GM18858 (cell line): ENCODE data around the gene KRT80.

Experiments
- ATAC-seq: cut with Tn5 transposase; IDR thresholded peaks from one replicate; pipeline ENCODE4 v1.9.1; 2021; ENCODE audit not compliant: unreplicated experiment

Gene KRT80

GRCh38 chr12:52141875-52142274, 49.9 kb downstream of the KRT80 start:
- ATAC-seq: no peak

DNA sequence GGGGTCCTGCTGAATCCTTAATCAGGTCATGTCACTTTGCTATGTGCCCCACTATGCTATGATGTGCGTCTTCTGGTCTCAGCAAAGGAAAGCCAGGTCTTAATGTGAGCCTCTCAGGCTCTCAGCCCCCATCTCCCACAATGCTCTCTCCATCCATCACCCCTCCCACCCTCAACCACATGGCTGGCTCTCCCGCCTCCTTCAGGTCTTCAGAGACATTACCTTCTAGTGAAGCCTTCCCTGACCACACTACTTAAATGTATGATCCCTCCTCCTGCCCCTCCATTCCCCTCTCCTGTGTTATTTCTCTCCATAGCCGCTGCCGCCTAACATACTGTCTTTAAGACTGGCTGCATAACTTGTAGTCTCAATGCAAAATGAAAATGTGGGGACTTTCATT, 50.5 kb downstream of the KRT80 start:
- ATAC-seq: no peak

DNA sequence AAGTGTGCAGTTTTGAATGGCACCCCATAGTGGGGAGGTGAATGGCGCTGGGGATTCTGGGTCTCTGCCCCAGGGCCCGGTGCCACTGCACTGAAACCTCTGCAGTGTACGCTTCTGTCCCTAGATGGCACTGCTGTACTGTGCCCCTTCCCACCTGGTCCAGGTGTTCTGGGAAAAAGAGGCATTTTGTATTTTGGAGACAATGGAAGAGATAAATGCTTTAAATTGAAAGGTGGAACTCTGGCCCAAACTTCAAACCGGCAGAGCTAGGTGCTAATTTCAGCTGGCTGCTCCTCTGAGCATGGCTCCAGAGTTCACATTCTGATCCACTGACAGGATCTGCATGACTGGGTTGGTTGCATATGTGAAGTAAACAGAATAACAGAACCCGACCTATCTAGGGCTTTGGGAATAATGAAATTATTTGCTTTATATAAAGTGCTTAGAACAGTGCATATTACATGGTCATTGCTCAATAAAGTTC, 52.2 kb downstream of the KRT80 start:
- ATAC-seq: no peak

- no peak for ATAC-seq
These were observed 52.7 kb downstream of the KRT80 start for GRCh38 chr12:52139147-52139546.

GRCh38 chr12:52137746-52138145, 54.1 kb downstream of the KRT80 start:
- ATAC-seq: no peak

GRCh38 chr12:52132754-52133161, 59.1 kb downstream of the KRT80 start:
- ATAC-seq: no peak

- no peak for ATAC-seq
These were observed 61.1 kb downstream of the KRT80 start for GRCh38 chr12:52130711-52131110.

DNA sequence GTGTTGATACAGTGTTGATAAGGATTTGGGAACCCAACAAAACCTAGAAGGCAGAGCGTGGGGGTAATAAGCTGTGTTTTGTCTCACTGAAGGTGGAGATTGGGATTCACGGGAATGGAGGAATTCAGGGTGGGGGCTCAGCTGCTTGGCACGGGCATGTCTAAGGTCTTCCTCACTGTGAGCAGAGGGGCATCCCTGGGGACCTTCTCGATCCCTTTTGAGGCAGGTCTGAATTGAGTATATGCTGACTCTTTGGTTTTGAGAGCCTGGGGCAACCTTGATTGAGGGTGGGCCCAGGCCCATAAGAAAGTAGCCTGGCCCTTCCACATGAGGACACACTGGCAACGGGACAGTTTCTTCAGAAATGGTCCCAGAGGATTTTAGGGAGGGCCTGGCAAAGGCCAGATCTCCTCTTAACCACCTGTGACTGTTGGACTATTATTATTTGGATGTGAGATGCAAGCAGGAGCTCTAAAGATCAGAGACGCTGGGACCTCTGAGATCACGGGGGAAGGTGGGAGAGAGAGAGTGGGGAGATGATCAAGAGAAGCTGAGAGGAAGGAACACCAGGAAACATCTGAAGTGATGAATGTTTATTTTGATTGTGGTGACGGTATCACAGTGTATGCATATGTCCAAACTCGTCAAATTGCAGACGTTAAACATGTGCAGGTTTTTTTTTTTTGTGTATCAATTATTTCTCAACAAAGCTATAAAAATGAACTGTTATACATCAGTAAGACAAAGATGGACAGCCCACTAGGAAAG, 63.9 kb downstream of the KRT80 start:
- ATAC-seq: no peak

DNA sequence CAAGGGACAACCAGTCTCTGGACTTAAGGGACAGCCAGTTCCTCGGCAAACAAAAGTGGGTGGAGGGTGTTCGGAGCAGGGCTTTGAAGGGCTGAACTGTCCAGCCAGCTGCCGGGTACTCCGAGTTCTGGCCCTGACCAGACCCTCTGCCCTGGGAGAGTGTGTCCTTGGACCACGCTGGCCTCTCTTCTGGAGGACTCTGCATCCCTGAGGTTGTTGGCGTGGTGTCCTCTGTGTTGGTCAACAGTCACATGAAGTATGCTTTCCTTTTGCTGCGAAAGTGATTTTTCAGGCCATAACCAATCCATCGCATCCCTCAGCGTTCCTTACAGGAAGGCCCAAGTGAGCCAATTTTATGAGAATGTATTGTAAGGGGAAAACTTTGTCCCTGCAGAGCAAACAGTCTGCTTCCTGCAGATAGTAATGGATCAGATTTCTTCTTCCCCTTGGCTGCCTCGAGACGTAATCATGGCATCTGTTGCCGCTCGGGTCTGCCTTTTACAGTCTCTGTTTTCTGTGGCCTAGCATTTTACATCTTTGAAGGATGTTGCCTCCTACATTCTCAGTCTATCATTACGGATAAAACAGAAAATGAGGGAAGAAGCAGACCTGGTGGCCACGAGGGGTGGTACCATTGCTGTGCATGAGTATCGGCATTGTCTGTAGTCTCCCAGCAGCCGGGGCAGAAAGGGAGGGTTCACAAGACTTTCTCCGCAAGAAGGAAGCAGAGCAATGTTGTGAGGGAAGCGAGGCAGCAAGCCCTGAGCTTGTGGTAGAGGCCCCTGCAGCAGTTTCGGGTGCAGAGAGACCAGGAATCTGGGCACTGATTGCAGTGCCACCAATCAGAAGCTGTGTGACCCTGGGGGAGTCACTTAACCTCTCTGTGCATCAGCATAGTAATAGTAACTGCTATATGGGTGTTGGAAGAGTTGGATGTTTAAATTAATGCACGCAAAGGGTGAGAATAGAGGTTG, 64.9 kb downstream of the KRT80 start:
- no peak for ATAC-seq

- ATAC-seq: no peak
These were observed 65.7 kb downstream of the KRT80 start for GRCh38 chr12:52126050-52126604.

GRCh38 chr12:52125476-52125900, 66.3 kb downstream of the KRT80 start:
- no peak for ATAC-seq

DNA sequence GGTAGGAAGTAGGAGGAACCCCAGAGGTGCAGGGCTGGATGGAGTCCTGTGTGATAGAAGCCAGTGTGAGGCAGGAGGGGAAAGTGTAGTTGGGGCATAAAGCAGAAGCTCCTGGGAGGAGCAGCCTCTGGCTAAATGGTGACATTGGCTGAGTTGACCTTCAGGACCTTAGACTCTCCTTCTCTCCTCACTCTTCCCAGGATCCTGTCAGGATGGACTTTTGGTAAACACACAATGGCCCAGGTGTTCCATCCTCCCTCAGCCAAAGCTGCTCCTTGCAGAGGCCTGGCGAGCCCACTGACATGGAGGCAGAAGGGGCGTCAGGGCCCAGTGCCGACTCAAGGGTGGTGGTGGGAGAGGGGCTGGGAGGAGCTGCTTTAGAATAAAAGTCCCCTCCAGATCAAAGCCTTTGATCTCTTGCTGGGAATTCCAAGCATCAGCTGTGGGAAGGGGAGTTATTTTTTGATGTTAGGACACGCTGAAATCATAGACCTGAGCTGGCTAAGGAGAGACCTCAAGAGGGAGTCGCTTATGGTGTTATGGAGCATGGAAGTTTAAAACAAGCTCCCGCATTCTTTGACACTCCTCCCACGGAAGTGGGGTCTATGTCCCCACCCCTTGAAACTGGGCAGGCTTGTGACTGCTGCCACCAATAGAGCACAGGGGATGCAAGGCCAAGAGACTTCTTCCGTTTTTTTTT, 68.2 kb downstream of the KRT80 start:
- ATAC-seq: no peak

DNA sequence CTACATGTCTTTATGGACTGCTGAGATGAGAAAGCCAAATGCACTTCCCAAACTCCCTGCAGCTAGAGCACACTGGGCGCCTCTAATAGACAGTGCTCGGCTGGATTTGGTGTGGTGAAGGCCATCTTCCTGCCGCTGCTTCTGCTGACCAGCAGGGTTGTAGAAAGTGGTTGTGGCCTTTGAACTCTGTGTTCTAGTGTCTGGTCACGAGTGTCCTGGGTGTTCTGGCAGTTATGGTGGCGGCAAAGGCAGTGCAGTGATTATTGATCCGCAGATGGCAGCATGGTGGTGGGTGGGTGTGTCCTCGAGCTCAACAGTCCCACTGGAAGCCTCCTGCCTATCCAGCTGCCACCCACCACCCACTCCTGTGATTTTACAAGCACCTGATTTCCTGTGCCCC, 68.9 kb downstream of the KRT80 start:
- no peak for ATAC-seq

- ATAC-seq: no peak
These were observed 69.3 kb downstream of the KRT80 start for GRCh38 chr12:52122540-52122871.

- ATAC-seq: no peak
These were observed 69.8 kb downstream of the KRT80 start for GRCh38 chr12:52121824-52122539.

DNA sequence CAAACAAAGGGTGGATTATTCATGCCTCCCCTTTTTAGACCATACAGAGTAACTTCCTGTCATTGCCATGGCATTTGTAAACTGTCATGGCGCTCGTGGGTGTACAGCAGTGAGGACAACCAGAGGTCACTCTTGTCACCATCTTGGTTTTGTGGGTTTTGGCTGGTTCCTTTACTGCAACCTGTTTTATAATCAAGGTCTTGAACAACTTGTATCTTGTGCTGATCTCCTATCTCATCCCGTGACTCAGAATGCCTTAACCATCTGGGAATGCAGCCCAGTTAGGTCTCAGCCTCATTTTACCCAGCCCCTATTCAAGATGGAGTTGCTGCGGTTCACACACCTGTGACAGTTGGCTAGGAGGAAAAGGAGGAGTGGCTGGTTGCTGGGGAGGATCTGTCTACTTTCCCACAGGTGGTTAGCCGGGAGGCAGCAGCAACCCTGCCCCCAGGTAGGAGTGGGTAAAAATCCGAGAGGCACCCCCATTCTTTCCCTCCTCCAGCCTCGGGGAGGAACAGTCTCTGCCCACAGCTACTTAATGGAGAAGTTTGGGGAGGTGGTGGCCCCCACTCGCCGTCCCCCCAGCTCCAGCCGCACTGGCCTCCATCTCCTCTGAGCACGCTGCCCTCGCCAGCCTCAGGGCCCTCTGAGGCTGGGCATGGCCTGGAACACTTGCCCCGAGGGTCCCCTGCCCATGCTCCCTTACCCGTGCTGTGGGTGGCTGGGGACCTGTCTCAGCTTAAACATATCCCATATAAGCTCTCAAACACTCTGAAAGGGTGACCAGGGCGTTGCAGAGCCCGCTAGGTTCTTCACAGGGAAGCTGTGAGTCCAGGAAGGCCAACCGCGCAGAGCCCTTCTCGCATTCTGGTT, 70.6 kb downstream of the KRT80 start:
- no peak for ATAC-seq

DNA sequence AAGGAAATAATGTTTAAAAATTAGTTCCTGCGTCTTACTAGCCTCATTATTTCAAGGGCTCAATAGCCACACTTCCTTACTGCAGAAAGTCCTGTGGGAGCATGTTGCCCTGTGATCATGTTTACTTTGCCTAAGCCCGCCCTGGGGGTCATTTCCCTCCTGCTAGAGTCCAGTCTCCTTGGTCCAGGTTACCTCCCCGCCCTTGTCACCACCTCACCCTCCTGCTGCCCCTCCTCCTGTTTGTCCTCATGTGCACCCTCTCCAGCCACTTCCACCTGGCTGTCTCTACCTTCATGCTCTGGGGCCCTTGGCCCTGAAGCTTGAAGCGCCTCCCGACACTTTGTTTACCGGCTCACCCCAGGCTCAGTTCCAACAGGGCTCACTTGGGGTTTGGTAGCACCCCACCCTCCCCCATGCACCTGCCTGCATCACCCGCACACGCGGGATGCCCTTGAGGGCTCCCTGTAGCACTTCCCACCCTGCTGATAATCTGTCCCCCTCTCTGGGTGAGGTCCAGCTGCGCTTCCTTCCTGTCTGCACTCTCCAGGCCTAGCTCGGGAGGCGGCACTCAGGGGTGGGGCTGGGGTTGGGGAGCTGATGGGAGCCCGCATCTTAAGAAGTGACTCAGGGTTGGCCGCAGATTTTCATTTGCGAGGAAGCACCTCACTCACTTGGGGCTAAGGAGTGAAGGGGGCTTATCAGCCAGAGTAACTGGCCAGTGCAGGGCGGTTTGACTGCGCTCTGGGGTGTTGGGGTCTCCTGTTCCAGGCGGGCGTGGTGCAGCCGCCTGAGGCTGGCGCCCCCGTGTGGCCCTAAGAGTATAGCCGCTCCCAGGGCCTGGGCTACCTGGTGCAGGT, 72.2 kb downstream of the KRT80 start:
- no peak for ATAC-seq
